Hepatocyte (in vitro differentiated cells): ENCODE results near the gene SESN1.

ENCODE experiments used
- EZH2 ChIP-seq: fragments of 200-600 bp; sonication (generic); IDR thresholded peaks from 2 replicates; pipeline ENCODE4 v1.6.1; 2016; ENCODE audit warnings: antibody characterized with exemption, mild to moderate bottlenecking, borderline replicate concordance
- EZH2phosphoT487 ChIP-seq: fragments of 200-600 bp; sonication (generic); IDR thresholded peaks from one replicate; pipeline ENCODE4 v1.6.1; 2018; ENCODE audit warnings: antibody characterized with exemption, mild to moderate bottlenecking, low read depth, moderate library complexity; ENCODE audit not compliant: unreplicated experiment, severe bottlenecking
- TF ChIP-seq, protein P1 (sequence below): fragments of 200-600 bp; sonication (generic); IDR thresholded peaks from 2 replicates; pipeline ENCODE4 v1.5.1; 2016; ENCODE audit warnings: antibody characterized with exemption, mild to moderate bottlenecking; ENCODE audit not compliant: poor library complexity

- TF ChIP-seq, protein P1, sequence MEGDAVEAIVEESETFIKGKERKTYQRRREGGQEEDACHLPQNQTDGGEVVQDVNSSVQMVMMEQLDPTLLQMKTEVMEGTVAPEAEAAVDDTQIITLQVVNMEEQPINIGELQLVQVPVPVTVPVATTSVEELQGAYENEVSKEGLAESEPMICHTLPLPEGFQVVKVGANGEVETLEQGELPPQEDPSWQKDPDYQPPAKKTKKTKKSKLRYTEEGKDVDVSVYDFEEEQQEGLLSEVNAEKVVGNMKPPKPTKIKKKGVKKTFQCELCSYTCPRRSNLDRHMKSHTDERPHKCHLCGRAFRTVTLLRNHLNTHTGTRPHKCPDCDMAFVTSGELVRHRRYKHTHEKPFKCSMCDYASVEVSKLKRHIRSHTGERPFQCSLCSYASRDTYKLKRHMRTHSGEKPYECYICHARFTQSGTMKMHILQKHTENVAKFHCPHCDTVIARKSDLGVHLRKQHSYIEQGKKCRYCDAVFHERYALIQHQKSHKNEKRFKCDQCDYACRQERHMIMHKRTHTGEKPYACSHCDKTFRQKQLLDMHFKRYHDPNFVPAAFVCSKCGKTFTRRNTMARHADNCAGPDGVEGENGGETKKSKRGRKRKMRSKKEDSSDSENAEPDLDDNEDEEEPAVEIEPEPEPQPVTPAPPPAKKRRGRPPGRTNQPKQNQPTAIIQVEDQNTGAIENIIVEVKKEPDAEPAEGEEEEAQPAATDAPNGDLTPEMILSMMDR = no peak
- no peak for TF ChIP-seq EZH2
- no peak for TF ChIP-seq EZH2phosphoT487
Measured at GRCh38 chr6:108996208-108996607, 98.4 kb downstream of the SESN1 start.
